ENCODE measurements around the gene MAGI2. TPM values are rescaled to one million over a fixed set of nuclear protein-coding genes. Genes with fewer than 3 reads are reported as not detected.

Gene MAGI2
- total and polyA plus RNA-seq, 8 donors: 6.1 to 9.2 (median 7.1) TPM

- H3K4me3 ChIP-seq: no peak overlapping the region
- H3K36me3 ChIP-seq: no peaks in the 10 kb centered on the region
- H3K27ac ChIP-seq: no peak overlapping the region
- H3K4me1 ChIP-seq: no peaks in the 10 kb centered on the region
- no peak for ATAC-seq
- H3K27me3 ChIP-seq: no peaks in the 10 kb centered on the region
- no peaks in the 10 kb centered on the region for H3K9me3 ChIP-seq
- intact Hi-C loops (cut with DNase I): no loop called here
- no peak for TF ChIP-seq CTCF (IDR thresholded peaks at IDR 0.05)
- DNase-seq: no peak
These were observed 851.7 kb downstream of the MAGI2 start for GRCh38 chr7:78601728-78602127.

GRCh38 chr7:78594156-78594555 lies 859.3 kb downstream of the MAGI2 start:
- no peak overlapping the region for H3K4me3 ChIP-seq
- H3K36me3 ChIP-seq: no peaks in the 10 kb centered on the region
- no peak for TF ChIP-seq CTCF (IDR thresholded peaks at IDR 0.05)
- intact Hi-C loops (cut with DNase I): no loop called here
- DNase-seq: no peak
- no peak overlapping the region for H3K27ac ChIP-seq
- no peaks in the 10 kb centered on the region for H3K27me3 ChIP-seq
- no peak for ATAC-seq
- H3K9me3 ChIP-seq: no peaks in the 10 kb centered on the region
- H3K4me1 ChIP-seq: no peaks in the 10 kb centered on the region

GRCh38 chr7:78588393-78588792 lies 865.1 kb downstream of the MAGI2 start:
- H3K27me3 ChIP-seq: no peaks in the 10 kb centered on the region
- ATAC-seq: no peak
- H3K4me3 ChIP-seq: no peak overlapping the region
- H3K27ac ChIP-seq: no peak overlapping the region
- H3K36me3 ChIP-seq: no peaks in the 10 kb centered on the region
- no peaks in the 10 kb centered on the region for H3K9me3 ChIP-seq
- H3K4me1 ChIP-seq: no peaks in the 10 kb centered on the region
- TF ChIP-seq CTCF (IDR thresholded peaks at IDR 0.05): no peak
- intact Hi-C loops (cut with DNase I): no loop called here
- no peak for DNase-seq

- TF ChIP-seq CTCF (IDR thresholded peaks at IDR 0.05): no peak
- DNase-seq (no peak), ATAC-seq (no peak)
- Histone ChIP-seq H3K27ac (no peak overlapping the region), H3K36me3 (no peaks in the 10 kb centered on the region), H3K4me1 (no peaks in the 10 kb centered on the region), H3K9me3 (no peaks in the 10 kb centered on the region), H3K4me3 (no peak overlapping the region), H3K27me3 (no peaks in the 10 kb centered on the region)
- intact Hi-C loops (cut with DNase I): no loop called here
These were observed 865.9 kb downstream of the MAGI2 start for GRCh38 chr7:78587443-78588044.

- intact Hi-C loops (cut with DNase I): no loop called here
- no peaks in the 10 kb centered on the region for H3K4me1 ChIP-seq
- no peak overlapping the region for H3K4me3 ChIP-seq
- no peak for ATAC-seq
- H3K9me3 ChIP-seq: no peaks in the 10 kb centered on the region
- no peak overlapping the region for H3K27ac ChIP-seq
- TF ChIP-seq CTCF (IDR thresholded peaks at IDR 0.05): no peak
- H3K27me3 ChIP-seq: no peaks in the 10 kb centered on the region
- H3K36me3 ChIP-seq: no peaks in the 10 kb centered on the region
- DNase-seq: no peak
These were observed 867.5 kb downstream of the MAGI2 start for GRCh38 chr7:78585980-78586379.

Data from left lung (tissue), 10 donors.